GM18511 (cell line): ENCODE results near the gene SYNGAP1.
"Not testable (repeated sequence)": the region's sequence is repeated elsewhere in the genome, so short reads cannot be mapped to it uniquely, and the experiment has no call there.

ENCODE experiments used
- ATAC-seq: cut with Tn5 transposase; IDR thresholded peaks from one replicate; pipeline ENCODE4 v1.9.1; 2021; ENCODE audit warnings: mild to moderate bottlenecking, moderate library complexity; ENCODE audit not compliant: unreplicated experiment

SYNGAP1 gene

GRCh38 chr6:33419580-33420490 is at the start of gene SYNGAP1:
SYNGAP1 (plus strand) TSS chr6:33420065; CDS start chr6:33420265, 200 bp downstream.
- ATAC-seq = no peak

DNA sequence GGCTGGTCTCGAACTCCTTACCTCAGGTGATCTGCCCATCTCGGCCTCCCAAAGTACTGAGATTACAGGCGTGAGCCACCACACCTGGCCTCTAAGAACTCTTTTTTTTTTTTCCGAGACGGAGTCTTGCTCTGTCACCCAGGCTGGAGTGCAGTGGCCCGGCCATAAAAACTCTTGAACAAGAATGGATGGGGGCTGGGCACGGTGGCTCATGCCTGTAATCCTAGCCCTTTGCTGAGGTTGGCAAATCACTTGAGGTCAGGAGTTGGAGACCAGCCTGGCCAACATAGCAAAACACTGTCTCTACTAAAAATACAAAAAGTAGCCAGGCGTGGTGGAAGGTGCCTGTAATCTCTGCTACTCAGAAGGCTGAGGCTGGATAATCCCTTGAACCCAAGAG is 48.0 kb upstream of the SYNGAP1 start:
- ATAC-seq = not testable (repeated sequence)

DNA sequence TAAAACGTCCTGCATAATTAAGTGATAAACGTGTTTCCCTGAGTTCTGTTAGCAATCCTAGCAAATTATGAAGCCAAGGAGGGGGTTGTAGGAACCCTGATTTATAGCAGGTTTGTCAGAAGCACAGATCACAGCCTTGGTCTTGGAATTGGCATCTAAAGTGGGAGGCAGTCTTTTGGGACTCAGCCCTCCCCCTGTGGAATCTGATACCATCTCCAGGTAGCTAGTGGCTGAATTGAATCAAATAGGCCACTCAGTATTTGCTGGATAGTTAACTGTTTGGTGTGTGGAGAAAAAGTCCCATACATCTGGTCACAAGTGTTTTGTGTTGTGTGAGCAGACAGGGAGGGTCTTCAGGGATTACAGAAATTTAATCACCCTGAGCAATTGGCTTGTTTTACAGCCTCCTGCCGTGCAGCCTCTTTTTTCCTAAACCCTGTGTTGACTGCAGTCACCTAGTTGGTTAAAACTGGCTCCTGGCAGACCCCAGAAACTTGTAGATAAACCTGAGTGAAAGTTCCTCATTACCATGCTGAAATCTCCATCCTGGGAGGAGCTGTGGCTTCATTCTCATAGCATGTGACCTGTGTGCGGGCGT is 47.2 kb upstream of the SYNGAP1 start:
- ATAC-seq = no peak

DNA sequence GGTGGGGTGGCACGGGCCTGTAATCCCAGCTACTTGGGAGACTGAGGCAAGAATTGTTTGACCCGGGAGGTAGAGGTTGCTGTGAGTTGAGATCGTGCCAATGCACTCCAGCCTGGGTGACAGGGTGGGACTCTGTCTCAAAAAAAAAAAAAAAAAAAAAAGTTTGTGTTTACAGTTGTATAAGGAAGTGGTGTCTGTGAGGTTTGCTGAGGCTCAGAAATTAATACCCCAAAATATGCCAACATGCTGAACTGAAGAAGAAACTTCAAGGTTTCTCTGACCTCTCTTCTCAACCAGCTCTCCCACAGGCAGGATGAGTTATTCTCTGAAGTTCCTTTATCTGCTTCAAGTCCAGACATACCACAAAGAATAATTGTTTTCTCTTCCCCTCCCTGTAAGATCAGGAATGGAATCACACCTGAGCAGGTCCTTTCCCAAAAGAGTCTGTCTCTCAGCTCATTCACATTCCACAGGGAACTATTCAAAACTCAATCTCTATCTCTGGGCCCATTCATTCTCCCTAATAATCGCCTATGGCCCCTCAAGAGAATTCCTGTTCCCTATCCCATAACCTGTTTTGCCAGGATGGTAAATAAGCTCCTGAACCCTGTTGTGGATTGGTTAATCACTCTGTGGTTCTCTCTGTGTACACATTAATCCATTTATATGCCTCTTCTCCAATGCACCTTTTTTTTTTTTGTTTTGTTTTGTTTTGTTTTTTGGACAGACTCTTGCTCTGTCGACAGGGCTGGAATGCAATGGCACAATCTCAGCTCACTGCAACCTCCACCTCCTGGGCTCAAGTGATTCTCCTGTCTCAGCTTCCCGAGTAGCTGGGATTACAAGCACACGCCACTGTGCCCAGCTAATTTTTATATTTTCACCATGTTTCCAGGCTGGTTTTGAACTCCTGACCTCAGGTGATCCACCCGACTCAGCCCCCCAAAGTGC is 45.6 kb upstream of the SYNGAP1 start:
- ATAC-seq = no peak

DNA sequence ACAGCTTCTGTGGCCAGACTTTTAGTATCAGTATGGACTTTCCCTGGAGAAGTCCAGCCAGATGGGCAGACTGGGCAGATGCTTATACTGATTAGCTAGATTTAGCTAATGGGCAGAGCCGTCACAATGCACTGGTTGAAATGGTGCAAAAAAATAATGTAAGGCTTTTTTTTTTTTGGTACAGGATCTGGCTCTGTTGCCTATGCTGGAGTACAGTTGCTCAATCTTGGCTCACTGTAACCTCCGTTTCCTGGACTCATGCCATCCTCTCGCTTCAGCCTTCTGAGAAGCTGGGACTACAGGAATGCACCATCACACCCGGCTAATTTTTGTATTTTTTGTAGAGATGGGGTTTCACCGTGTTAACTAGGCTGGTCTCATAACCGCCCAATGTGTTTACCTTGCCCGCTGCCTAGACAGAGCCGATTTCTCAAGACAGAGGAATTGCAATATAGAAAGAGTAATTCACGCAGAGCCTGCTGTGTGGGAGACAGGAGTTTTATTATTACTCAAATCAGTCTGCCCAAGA is 44.7 kb upstream of the SYNGAP1 start:
- no peak for ATAC-seq

- no peak for ATAC-seq
Observed at GRCh38 chr6:33377171-33377570, 42.7 kb upstream of the SYNGAP1 start.

GRCh38 chr6:33379184-33379583 is 40.7 kb upstream of the SYNGAP1 start:
- ATAC-seq = not testable (repeated sequence)

DNA sequence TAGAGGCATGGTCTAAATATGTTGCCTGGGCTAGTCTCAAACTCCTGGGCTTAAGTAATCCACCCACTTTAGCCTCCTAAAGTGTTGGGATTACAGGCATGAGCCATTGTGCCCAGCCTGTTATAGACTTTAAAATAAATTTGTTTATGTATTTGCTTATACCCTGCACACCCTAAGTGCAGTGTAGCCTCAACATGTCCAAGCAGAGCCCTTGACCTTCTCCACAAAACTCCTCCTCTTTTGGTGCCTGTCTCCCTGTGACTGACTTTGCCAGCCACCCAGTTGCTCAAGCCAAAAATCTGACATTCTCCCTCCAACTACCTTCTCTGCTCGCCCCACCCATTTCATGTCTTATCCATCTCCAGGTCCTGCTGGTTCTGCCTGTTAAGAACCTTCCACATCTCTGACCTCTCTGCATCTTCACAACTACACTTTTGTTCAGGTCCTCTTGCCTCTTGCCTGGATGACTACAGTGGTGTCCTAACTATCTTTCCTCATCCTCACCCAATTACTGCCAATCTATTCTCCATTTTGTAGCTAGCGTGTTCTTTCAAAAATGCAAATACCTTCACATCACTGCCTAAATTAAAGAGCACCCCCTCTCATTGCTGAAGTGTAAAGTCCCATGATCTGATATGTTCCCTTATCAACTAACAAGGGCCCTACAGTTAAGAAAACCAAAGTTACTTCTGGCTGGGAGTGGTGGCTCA is 39.4 kb upstream of the SYNGAP1 start:
- ATAC-seq = no peak

DNA sequence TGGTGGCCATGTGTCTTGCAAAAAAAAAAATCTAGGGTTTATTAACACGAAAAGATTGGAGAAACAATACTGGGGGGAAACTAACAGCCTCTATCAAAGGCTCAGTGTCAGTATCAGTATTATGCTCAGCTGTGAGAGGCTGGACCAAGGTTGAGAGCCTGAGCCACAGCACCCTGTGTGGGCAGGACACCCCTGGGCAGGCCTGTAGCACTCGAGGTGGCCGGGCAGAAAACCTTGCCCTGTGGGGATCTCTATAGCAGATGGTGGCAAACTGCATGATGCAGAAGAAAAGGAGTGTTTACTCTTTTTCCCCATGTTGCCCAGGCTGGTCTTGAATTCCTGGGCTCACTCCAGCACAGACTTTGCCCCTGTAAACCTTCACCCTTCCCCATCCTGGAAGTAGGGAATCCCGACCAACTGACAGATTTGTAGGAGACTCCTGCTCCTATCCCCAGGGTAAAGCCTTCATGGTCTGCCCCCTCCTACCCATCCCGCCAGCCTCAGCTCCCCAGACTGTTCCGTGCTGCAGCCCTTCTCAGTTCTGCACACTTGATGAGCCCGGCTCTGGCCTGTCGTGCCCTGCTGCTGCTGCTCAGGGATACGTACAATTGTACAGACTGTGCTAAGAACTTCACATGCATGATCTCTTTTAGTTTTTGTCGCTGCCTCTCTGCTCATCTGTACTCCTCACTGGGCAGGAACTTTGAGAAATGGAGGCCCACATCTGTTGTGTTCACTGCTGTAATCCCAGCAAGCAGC is 36.3 kb upstream of the SYNGAP1 start:
- ATAC-seq = no peak

DNA sequence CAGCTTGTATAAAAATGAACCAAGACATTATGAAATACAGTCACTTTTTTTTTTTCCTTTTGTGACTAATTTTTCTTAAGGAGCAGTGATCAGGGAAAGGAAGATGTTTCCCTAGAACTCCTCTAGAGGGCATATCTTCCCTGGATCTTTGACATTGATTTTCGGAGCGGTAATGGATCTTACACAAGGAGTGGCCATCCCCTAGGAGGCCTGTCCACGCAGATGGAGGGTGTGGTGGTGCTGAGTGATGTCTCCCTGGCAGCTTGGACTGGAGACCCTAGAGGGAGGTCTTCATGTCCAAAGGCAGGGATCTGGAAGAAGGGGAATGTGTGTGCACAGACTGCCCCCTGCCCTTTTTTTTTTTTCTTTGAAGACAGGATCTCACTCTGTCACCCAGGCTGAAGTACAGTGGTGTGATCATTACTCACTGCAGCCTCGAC is 35.3 kb upstream of the SYNGAP1 start:
- no peak for ATAC-seq

DNA sequence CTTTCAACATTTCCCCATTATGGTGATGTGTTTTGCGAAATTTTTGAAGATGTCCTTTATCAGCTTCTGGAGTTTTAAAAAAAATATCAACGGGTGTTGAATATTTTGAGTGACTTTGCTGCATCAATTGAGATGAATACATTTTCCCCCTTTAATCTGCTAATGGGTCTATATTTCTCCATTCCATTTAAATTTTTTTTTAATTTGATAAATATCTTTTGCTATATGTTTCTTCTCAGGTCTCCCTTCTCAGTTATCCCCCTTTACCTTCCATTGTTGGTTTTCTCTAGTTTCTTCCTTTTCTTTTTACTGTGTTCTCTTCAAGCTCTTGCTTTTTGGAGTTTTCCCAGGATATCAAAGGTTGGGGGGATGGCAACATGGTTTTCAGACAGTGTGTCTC is 29.7 kb upstream of the SYNGAP1 start:
- ATAC-seq = no peak

GRCh38 chr6:33390767-33391277 is 29.0 kb upstream of the SYNGAP1 start:
- no peak for ATAC-seq

GRCh38 chr6:33391278-33391921 is 28.5 kb upstream of the SYNGAP1 start, which contains the start of gene KIFC1:
KIFC1 (plus strand) TSS chr6:33391823; CDS start chr6:33391986, 163 bp downstream.
- peak; percentile 88 for ATAC-seq

GRCh38 chr6:33391922-33392594 is 27.8 kb upstream of the SYNGAP1 start:
- peak; percentile 12 for ATAC-seq

DNA sequence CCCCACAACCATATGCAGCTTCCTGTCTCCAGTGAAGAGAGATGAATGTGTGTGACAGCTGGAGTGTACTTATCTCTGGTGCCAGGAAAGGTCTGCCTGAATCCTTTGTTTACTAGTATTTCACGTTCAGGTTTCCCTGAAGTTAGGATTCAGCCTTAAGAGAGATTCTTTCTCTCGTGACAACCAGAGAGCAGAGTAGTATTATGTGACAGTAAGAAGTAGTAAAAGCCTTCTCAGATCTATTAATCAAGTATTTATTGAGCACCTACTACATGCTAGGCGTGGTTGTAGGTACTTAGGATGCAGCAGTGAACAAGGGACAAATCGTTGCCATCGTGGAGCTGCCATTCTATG is 27.3 kb upstream of the SYNGAP1 start:
- ATAC-seq = no peak

DNA sequence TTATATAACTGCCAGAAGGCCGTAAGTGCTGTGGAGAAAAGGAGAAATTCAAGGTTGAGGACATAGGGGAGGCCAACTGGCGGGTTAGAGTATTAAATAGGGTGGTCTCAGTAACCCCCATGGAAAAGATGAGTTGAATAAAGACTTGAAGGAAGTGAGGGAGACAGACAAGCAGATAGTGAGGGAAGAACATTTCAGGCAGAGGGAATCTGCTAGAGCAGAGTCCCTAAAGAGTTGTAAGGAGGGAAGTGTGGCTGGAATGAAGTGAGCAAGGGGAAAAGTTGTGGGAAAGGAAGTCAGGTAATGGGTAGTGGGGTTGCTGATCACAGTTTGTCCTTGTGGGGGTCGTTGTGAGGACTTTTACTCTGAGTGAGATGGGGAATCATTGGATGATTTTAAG is 26.9 kb upstream of the SYNGAP1 start:
- ATAC-seq = no peak

GRCh38 chr6:33397541-33397940 is 22.3 kb upstream of the SYNGAP1 start:
- no peak for ATAC-seq

- ATAC-seq = not testable (repeated sequence)
Observed at GRCh38 chr6:33398601-33399000, 21.3 kb upstream of the SYNGAP1 start.
